Gastroesophageal sphincter (tissue), 4 donors: ENCODE results near the gene CEBPG. TPM values are rescaled to one million over a fixed set of nuclear protein-coding genes. Genes with fewer than 3 reads are reported as not detected.
A peak's percentile ranks its signal among the peaks of the same experiment; 100 is the strongest.

ENCODE experiments used
- ATAC-seq: fragments of 150-250 bp; one replicate; pipeline ENCODE4 v1.9.1; 2016; ENCODE audit warnings: mild to moderate bottlenecking, moderate library complexity
- H3K27ac ChIP-seq, 4 donors: fragments of 200-600 bp; sonication (generic) in 3 of 4; 1 replicate in 3 of 4; 2 replicates in 1 of 4; pipeline ENCODE4 v1.5.1; 2016 to 2019
- H3K27me3 ChIP-seq: fragments of 200-600 bp; sonication (generic); one replicate; pipeline ENCODE4 v1.5.1; 2019
- H3K36me3 ChIP-seq, 2 donors: fragments of 200-600 bp; sonication (generic); one replicate each; pipeline ENCODE4 v1.5.1; 2019; ENCODE audit warnings: control low read depth in 1 of 2
- H3K4me1 ChIP-seq, 3 donors: fragments of 200-600 bp; sonication (generic); 1 replicate in 2 of 3; 2 replicates in 1 of 3; pipeline ENCODE4 v1.5.1; 2016 to 2019; ENCODE audit warnings: control low read depth in 2 of 3
- H3K4me3 ChIP-seq, 2 donors: fragments of 200-600 bp; sonication (generic); one replicate each; pipeline ENCODE4 v1.5.1; 2019; ENCODE audit warnings: mild to moderate bottlenecking in 1 of 2, moderate library complexity in 1 of 2
- H3K9me3 ChIP-seq, 3 donors: fragments of 200-600 bp; sonication (generic); one replicate each; pipeline ENCODE4 v1.5.1; 2017 to 2019; ENCODE audit warnings: control low read depth in 2 of 3
- CTCF ChIP-seq, 4 experiments: fragments of 200-600 bp in 2 of 4; fragments of 450-650 bp in 2 of 4; sonication (generic) in 1 of 4; IDR thresholded peaks; one replicate each; pipeline ENCODE4 v1.5.1; 2017 to 2019; ENCODE audit warnings: antibody characterized with exemption in 4 of 4, mild to moderate bottlenecking in 2 of 4, moderate library complexity in 2 of 4
- EP300 ChIP-seq: sonication (generic); formaldehyde crosslinking; IDR thresholded peaks from one replicate; pipeline ENCODE4 v1.6.1; 2017; ENCODE audit warnings: antibody characterized with exemption, mild to moderate bottlenecking
- POLR2A ChIP-seq, 2 donors: fragments of 450-650 bp; IDR thresholded peaks; one replicate each; pipeline ENCODE4 v1.6.1; 2017; ENCODE audit warnings: antibody characterized with exemption in 2 of 2, mild to moderate bottlenecking in 2 of 2, moderate library complexity in 1 of 2
- POLR2AphosphoS5 ChIP-seq: sonication (generic); formaldehyde crosslinking; IDR thresholded peaks from one replicate; pipeline ENCODE4 v1.6.1; 2017; ENCODE audit warnings: antibody characterized with exemption
- whole genome bisulfite sequencing, 2 donors: methylation state at CpG; one replicate each; pipeline ENCODE4 v1.1.5; 2018; ENCODE audit warnings: low coverage in 1 of 2; 5-methylcytosine and 5-hydroxymethylcytosine counted together
- total RNA-seq, 4 donors: library from RNA; depleted of rRNA; stranded (reverse); fragments of >200 nt; gene quantifications; one replicate each; pipeline ENCODE4 v1.1.0, GENCODE V29; 2016

Gene CEBPG
- total RNA-seq, 4 donors from 2014 or later, result 23.8 to 34.9 (median 26.2) TPM

DNA sequence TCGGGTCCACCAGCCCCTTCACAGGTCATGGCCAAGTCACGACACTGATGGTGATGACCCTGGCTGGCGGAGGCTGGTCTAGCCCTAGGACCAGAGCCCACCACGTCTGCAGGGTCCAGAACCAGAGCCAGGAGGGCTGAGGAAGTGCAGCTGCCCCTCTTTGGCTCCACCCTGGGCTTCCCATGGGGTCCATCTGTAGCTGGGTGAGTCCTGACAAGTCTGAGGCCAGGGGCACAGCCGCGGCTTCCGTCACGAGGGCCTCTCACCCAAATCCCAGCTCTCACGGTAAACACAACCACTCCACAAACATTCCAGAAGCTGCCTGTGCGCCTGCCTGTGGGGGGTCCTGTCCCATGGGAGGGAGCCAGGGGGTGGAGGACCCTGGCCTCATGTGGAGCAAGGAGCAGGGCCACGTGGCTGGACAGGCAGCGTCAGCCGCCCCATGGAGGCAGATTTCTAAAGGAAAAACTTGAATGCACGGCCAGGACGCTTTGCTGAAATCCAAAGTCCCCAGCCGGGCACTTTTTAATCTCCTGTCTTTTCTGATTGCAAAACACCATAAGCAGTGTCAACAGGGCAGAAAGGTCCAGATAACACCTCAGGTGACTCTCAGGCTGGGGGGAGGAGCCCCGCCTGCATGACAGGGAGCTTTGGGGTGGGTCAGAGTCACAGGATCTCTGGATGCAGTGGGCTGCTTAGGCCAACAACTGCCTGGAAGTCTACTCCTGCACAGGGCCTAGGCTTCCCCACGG lies 29.9 kb downstream of the CEBPG start:
- ATAC-seq, result no peak
- 73 to 80% methylated on average over 1 to 2 of the region's 18 CpGs for WGBS, 2 donors
- H3K9me3 ChIP-seq, result no peaks in the 10 kb centered on the region
- H3K36me3 ChIP-seq, result peaks cover 0 to 46% of the 10 kb centered on the region in 2 donors
- no peaks in the 10 kb centered on the region for H3K27me3 ChIP-seq
- H3K4me3 ChIP-seq, result no peak overlapping the region
- peaks cover 0 to 31% (median 3%) of the 10 kb centered on the region in 3 donors for H3K4me1 ChIP-seq
- H3K27ac ChIP-seq, result no peak overlapping the region
- TF ChIP-seq EP300 (no peak), POLR2AphosphoS5 (no peak), CTCF (IDR thresholded peaks at IDR 0.05) (no peak), POLR2A (IDR thresholded peaks at IDR 0.05) (no peak)

GRCh38 chr19:33403973-33404304 lies 30.4 kb downstream of the CEBPG start:
- peaks cover 0 to 46% of the 10 kb centered on the region in 2 donors for H3K36me3 ChIP-seq
- ATAC-seq, result no peak
- no peak overlapping the region for H3K4me3 ChIP-seq
- H3K9me3 ChIP-seq, result no peaks in the 10 kb centered on the region
- 90% methylated on average over 6 of the region's 6 CpGs; no CpG with 5 or more reads in 1 of the 2 donors for WGBS, 2 donors
- H3K4me1 ChIP-seq, result peaks cover 0 to 31% (median 3%) of the 10 kb centered on the region in 3 donors
- no peaks in the 10 kb centered on the region for H3K27me3 ChIP-seq
- H3K27ac ChIP-seq, result no peak overlapping the region
- no peak for TF ChIP-seq EP300

GRCh38 chr19:33404506-33405253 lies 31.2 kb downstream of the CEBPG start:
- Histone ChIP-seq H3K4me3 (no peak overlapping the region), H3K27ac (peak overlapping the region in 2 of 4 donors; percentile 37 to 39), H3K27me3 (no peaks in the 10 kb centered on the region), H3K4me1 (peaks cover 0 to 31% (median 3%) of the 10 kb centered on the region in 3 donors), H3K36me3 (peaks cover 0 to 46% of the 10 kb centered on the region in 2 donors), H3K9me3 (no peaks in the 10 kb centered on the region)
- TF ChIP-seq POLR2AphosphoS5, result no peak
- no peak for TF ChIP-seq POLR2A (IDR thresholded peaks at IDR 0.05)
- no peak for TF ChIP-seq EP300
- TF ChIP-seq CTCF (IDR thresholded peaks at IDR 0.05), result no peak
- ATAC-seq, result peak; percentile 5
- WGBS, 2 donors, result 50 to 55% methylated on average over 5 to 11 of the region's 18 CpGs

- no CpG with 5 or more reads among the region's 8 CpGs for WGBS, 2 donors
- Histone ChIP-seq H3K4me3 (no peak overlapping the region), H3K4me1 (peaks cover 0 to 31% (median 3%) of the 10 kb centered on the region in 3 donors), H3K9me3 (no peaks in the 10 kb centered on the region), H3K27ac (peak overlapping the region in 2 of 4 donors; percentile 37 to 39), H3K27me3 (no peaks in the 10 kb centered on the region), H3K36me3 (peaks cover 0 to 48% of the 10 kb centered on the region in 2 donors)
- ATAC-seq, result peak; percentile 14
- TF ChIP-seq POLR2A (IDR thresholded peaks at IDR 0.05) (no peak), POLR2AphosphoS5 (no peak), CTCF (IDR thresholded peaks at IDR 0.05) (no peak), EP300 (no peak)
Observed at GRCh38 chr19:33405254-33405552, 31.7 kb downstream of the CEBPG start.

- WGBS, 2 donors, result 80 to 95% methylated on average over 3 to 4 of the region's 34 CpGs
- Histone ChIP-seq H3K4me3 (no peak overlapping the region), H3K4me1 (peaks cover 0 to 31% (median 3%) of the 10 kb centered on the region in 3 donors), H3K9me3 (no peaks in the 10 kb centered on the region), H3K36me3 (peaks cover 0 to 50% of the 10 kb centered on the region in 2 donors), H3K27me3 (no peaks in the 10 kb centered on the region), H3K27ac (peak overlapping the region in 2 of 4 donors; percentile 37 to 39)
- ATAC-seq, result no peak
- TF ChIP-seq EP300, result no peak
- no peak for TF ChIP-seq POLR2AphosphoS5
- TF ChIP-seq CTCF (IDR thresholded peaks at IDR 0.05), result no peak
- TF ChIP-seq POLR2A (IDR thresholded peaks at IDR 0.05), result no peak
Observed at GRCh38 chr19:33405553-33406461, 32.3 kb downstream of the CEBPG start.
